ENCODE results near the gene PRTFDC1. TPM values are rescaled to one million over a fixed set of nuclear protein-coding genes. Genes with fewer than 3 reads are reported as not detected.

The PRTFDC1 gene
- total RNA-seq, 1 donor from 2014 or later: 17.5 TPM

GRCh38 chr10:24966962-24967481 is 14.6 kb upstream of the PRTFDC1 start:
- Mint-ChIP-seq H3K4me3 (ENCODE audit: unreplicated experiment) (no peak overlapping the region), H3K4me1 (ENCODE audit: unreplicated experiment) (no peaks in the 10 kb centered on the region), H3K27me3 (ENCODE audit: unreplicated experiment) (no peaks in the 10 kb centered on the region), H3K9me3 (ENCODE audit: unreplicated experiment) (no peaks in the 10 kb centered on the region), H3K27ac (ENCODE audit: unreplicated experiment) (no peak overlapping the region), H3K36me3 (ENCODE audit: low read depth, unreplicated experiment) (no peaks in the 10 kb centered on the region)
- DNase-seq (ENCODE audit: low spot score): no peak
- TF ChIP-seq CTCF (IDR thresholded peaks at IDR 0.05; ENCODE audit: unreplicated experiment): no peak

GRCh38 chr10:24965051-24965450 is 12.6 kb upstream of the PRTFDC1 start:
- no peak overlapping the region for H3K4me3 Mint-ChIP-seq (ENCODE audit: unreplicated experiment)
- DNase-seq (ENCODE audit: low spot score): no peak

GRCh38 chr10:24963521-24964041 is 11.2 kb upstream of the PRTFDC1 start:
- Mint-ChIP-seq H3K9me3 (ENCODE audit: unreplicated experiment) (no peaks in the 10 kb centered on the region), H3K4me1 (ENCODE audit: unreplicated experiment) (no peaks in the 10 kb centered on the region), H3K36me3 (ENCODE audit: low read depth, unreplicated experiment) (no peaks in the 10 kb centered on the region), H3K27me3 (ENCODE audit: unreplicated experiment) (no peaks in the 10 kb centered on the region), H3K4me3 (ENCODE audit: unreplicated experiment) (no peak overlapping the region), H3K27ac (ENCODE audit: unreplicated experiment) (no peak overlapping the region)
- DNase-seq (ENCODE audit: low spot score): no peak
- TF ChIP-seq CTCF (IDR thresholded peaks at IDR 0.05; ENCODE audit: unreplicated experiment): no peak

More at GRCh38 chr10:24965051-24965450, 12.6 kb upstream of the PRTFDC1 start:
- H3K27ac Mint-ChIP-seq (ENCODE audit: unreplicated experiment): no peak overlapping the region
- no peaks in the 10 kb centered on the region for H3K36me3 Mint-ChIP-seq (ENCODE audit: low read depth, unreplicated experiment)
- H3K27me3 Mint-ChIP-seq (ENCODE audit: unreplicated experiment): no peaks in the 10 kb centered on the region
- no peaks in the 10 kb centered on the region for H3K4me1 Mint-ChIP-seq (ENCODE audit: unreplicated experiment)
- H3K9me3 Mint-ChIP-seq (ENCODE audit: unreplicated experiment): no peaks in the 10 kb centered on the region
- TF ChIP-seq CTCF (IDR thresholded peaks at IDR 0.05; ENCODE audit: unreplicated experiment): no peak

- no peak for TF ChIP-seq CTCF (IDR thresholded peaks at IDR 0.05; ENCODE audit: unreplicated experiment)
- H3K27ac Mint-ChIP-seq (ENCODE audit: unreplicated experiment): no peak overlapping the region
These were observed 10.6 kb upstream of the PRTFDC1 start for GRCh38 chr10:24962995-24963394.

GRCh38 chr10:24961582-24961981 is 9.2 kb upstream of the PRTFDC1 start:
- TF ChIP-seq CTCF (IDR thresholded peaks at IDR 0.05; ENCODE audit: unreplicated experiment): no peak
- H3K27ac Mint-ChIP-seq (ENCODE audit: unreplicated experiment): no peak overlapping the region
- H3K4me1 Mint-ChIP-seq (ENCODE audit: unreplicated experiment): no peaks in the 10 kb centered on the region
- no peak overlapping the region for H3K4me3 Mint-ChIP-seq (ENCODE audit: unreplicated experiment)
- no peaks in the 10 kb centered on the region for H3K36me3 Mint-ChIP-seq (ENCODE audit: low read depth, unreplicated experiment)
- no peaks in the 10 kb centered on the region for H3K9me3 Mint-ChIP-seq (ENCODE audit: unreplicated experiment)
- no peak for DNase-seq (ENCODE audit: low spot score)
- no peaks in the 10 kb centered on the region for H3K27me3 Mint-ChIP-seq (ENCODE audit: unreplicated experiment)

More at GRCh38 chr10:24962995-24963394, 10.6 kb upstream of the PRTFDC1 start:
- Mint-ChIP-seq H3K9me3 (ENCODE audit: unreplicated experiment) (no peaks in the 10 kb centered on the region), H3K4me3 (ENCODE audit: unreplicated experiment) (no peak overlapping the region), H3K27me3 (ENCODE audit: unreplicated experiment) (no peaks in the 10 kb centered on the region), H3K4me1 (ENCODE audit: unreplicated experiment) (no peaks in the 10 kb centered on the region), H3K36me3 (ENCODE audit: low read depth, unreplicated experiment) (no peaks in the 10 kb centered on the region)
- DNase-seq (ENCODE audit: low spot score): no peak

Measured in endothelial cell (in vitro differentiated cells).